ENCODE data around the gene NFE2L3. TPM values are rescaled to one million over a fixed set of nuclear protein-coding genes. Genes with fewer than 3 reads are reported as not detected.

NFE2L3 gene
- total and polyA plus RNA-seq, 9 of the 15 experiments (the other 6 are each of a cell fraction or from before 2014, with no cell fraction given) = 2.9 to 16.9 (median 12.4) TPM

DNA sequence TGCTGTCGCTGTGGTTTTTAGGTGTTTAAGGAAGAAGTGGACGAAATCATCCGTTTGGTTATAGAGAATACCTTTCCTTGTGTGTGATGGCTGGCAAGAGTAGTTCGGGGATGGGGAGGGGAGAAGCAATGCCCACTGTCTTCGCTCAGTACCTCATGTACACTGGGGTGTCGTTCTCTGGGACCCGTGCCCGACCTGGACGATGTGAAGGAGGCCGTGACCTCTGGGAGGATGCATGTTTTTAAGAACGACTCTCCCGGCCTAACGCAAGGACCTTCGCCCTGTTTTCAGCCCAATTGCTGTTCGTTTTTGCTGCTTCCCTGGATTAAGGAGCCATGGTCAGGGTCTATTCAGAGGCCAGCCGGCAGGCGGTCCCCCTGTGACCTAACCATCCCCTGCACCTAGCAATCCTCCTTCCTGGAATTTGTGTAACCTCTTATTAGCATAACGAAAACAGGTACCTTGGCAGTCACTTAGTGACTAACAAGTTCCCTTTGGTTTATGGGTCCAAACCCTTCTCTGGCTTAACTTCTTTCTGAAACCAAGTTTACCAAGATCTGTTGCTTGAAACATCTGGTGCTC, 1.3 kb downstream of the NFE2L3 start:
- ChIA-PET POLR2A (interaction anchor here (1.0 to 5.7 kb wide), 2 partner anchors 32 to 35 kb away, joined by 4 to 27 read pairs; no protein-coding TSS in a partner anchor), CTCF (ENCODE audit: low intra/inter-chr PET ratio) (no interaction called here)
- BruUV-seq (replicated peaks) = TSS peak; percentile 70
- Histone ChIP-seq H3K4me3 (peak overlapping the region; percentile 75), H3K9me3 (replicated peaks; ENCODE audit: control insufficient read depth, insufficient read depth, low read depth, low read length) (no peaks in the 10 kb centered on the region), H3K9me1 (ENCODE audit: control insufficient read depth, insufficient read depth, low read length) (no peaks in the 10 kb centered on the region), H2AFZ (ENCODE audit: low read depth, low read length) (peak overlapping the region; percentile 64), H3K36me3 (ENCODE audit: control insufficient read depth, insufficient read depth, low read length) (no peaks in the 10 kb centered on the region; the same call in 2 of the 3 replicates), H3K27me3 (ENCODE audit: control insufficient read depth in 2 of 2, insufficient read depth in 2 of 2, low read length in 2 of 2) (no peaks in the 10 kb centered on the region), H4K20me1 (replicated peaks; ENCODE audit: control insufficient read depth, insufficient read depth, low read length) (peaks cover 9% of the 10 kb centered on the region; the same call in 1 of the 2 replicates), H3K4me2 (ENCODE audit: insufficient read depth, low read length) (peak overlapping the region; percentile 91), H3K27ac (ENCODE audit: extremely low read depth, low read depth, low read length) (peak overlapping the region; percentile 29; the same call in 1 of the 3 replicates), H3K4me1 (replicated peaks in 1 of 2; ENCODE audit: control insufficient read depth in 2 of 2, insufficient read depth in 2 of 2, low read length in 2 of 2) (peaks cover 29 to 38% of the 10 kb centered on the region in 2 experiments), H3K79me2 (ENCODE audit: control insufficient read depth, insufficient read depth, low read length) (peaks cover 56% of the 10 kb centered on the region), H3K9ac (ENCODE audit: insufficient read depth in 1 of 2, low read depth in 2 of 2, low read length in 2 of 2) (peak overlapping the region; percentile 51 to 87; a peak in 3 of 4 replicates)
- WGBS (ENCODE audit: insufficient coverage, low coverage, missing lambda C conversion rate) = 13% methylated on average over 18 of the region's 18 CpGs
- no peak; the same call in none of the 3 replicates for ATAC-seq
- TF ChIP-seq PATZ1 (CRISPR knock-in tag; IDR thresholded peaks at IDR 0.05; ENCODE audit: borderline replicate concordance) (no peak), KDM2B (CRISPR knock-in tag; IDR thresholded peaks at IDR 0.05) (no peak), ZBTB40 (IDR thresholded peaks at IDR 0.05) (peak; percentile 10; the same call in 1 of the 2 replicates), ZBTB40 (CRISPR knock-in tag; IDR thresholded peaks at IDR 0.05) (no peak), ZNF766 (CRISPR knock-in tag; conservative IDR thresholded peaks at IDR 0.05) (0 out of 2 replicates have a peak, but pooled peaks have one; percentile 27), HMBOX1 (IDR thresholded peaks at IDR 0.05) (peak; percentile 50)
- peak in 1 of 4 experiments; percentile 24 for DNase-seq (ENCODE audit: extremely low read depth in 1 of 4, low spot score in 3 of 4)
- intact Hi-C loops (cut with micrococcal nuclease) (loop anchor here (2.0 kb wide), 1 partner anchor 33 kb away; no protein-coding TSS in a partner anchor), in situ Hi-C loops (cut with MboI) (no loop called here)
- FAIRE-seq = no peak
